ENCODE data around the gene PPM1D. TPM values are rescaled to one million over a fixed set of nuclear protein-coding genes. Genes with fewer than 3 reads are reported as not detected.
A peak's percentile ranks its signal among the peaks of the same experiment; 100 is the strongest.
"Not testable (repeated sequence)": the region's sequence is repeated elsewhere in the genome, so short reads cannot be mapped to it uniquely, and the experiment has no call there.

Gene PPM1D
- total RNA-seq, 1 donor: 13.5 TPM

DNA sequence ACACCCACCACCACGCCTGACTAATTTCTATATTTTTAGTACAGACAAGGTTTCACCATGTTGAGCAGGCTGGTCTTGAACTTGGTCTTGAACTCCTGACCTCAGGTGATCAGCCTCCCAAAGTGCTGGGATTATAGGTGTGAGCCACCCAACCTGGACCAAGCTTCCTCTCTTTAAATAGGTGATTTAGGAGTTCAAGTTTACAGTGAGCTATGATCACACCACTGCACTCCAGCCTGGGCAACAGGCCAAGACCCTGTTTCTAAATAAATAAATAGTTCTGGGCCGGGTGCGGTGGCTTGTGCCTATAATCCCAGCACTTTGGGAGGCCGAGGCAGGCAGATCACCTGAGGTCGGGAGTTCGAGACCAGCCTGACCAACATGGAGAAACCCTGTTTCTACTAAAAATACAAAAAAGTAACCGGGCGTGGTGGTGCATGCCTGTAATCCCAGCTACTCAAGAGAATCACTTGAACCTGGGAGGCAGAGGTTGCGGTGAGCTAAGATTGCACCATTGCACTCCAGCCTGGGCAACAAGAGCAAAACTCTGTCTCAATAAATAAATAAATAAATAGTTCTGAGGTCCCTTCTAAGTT is 6.5 kb upstream of the PPM1D start:
- not testable (repeated sequence) for DNase-seq (ENCODE audit: low read depth in 2 of 3, low spot score in 2 of 3)

DNA sequence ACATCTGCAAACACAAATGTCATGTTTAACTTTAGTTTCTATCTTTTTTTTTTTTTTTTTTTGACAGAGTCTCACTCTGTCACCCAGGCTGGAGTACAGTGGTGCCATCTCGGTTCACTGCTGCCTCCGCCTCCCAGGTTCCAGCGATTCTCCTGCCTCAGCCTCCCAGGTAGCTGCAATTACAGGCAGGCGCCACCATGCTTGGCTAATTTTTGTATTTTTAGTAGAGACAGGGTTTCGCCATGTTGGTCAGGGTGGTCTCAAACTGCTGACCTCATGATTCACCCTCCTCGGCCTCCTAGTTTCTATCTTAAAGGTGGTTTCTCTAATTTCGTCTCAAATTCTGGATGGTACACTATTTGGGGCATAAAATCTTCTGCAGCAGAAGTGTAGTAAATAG is 5.8 kb upstream of the PPM1D start:
- not testable (repeated sequence) for DNase-seq (ENCODE audit: low read depth in 2 of 3, low spot score in 2 of 3)

DNA sequence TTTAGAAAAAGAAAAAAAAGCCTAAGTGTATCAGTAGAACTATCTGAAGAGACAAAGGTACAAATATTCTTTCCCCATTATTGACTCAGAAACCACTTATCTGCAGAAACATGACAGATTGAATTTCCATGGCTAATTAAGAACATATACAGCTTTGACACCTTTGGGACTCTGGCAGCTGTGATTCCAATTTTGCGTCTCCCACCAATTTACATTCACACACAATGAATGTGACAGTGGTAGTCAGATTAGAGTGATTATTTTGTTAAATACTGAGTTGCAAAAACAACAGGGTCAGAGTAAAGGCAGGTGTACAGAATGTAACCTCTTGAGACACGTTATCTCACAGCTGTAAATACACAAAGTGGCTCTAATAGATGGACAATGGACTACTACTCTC is 5.3 kb upstream of the PPM1D start:
- DNase-seq (ENCODE audit: low read depth in 2 of 3, low spot score in 2 of 3): no peak

DNA sequence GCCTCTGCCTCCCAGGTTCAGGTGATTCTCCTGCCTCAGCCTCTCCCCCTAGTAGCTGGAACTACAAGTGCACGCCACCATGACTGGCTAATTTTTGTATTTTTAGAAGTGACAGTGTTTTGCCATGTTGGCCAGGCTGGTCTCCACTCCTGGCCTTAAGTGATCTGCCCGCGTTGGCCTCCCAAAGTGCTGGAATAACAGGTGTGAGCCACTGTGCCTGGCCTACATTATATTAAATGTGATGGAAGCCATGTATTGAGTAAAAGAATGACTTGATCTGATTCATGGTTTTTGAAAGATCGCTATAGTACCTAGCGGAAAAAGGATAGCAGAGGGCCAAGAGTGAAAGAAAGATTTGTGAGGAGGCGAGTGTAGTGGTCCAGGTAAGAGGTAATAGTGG is 2.7 kb upstream of the PPM1D start:
- no peak for DNase-seq (ENCODE audit: low read depth in 2 of 3, low spot score in 2 of 3)

DNA sequence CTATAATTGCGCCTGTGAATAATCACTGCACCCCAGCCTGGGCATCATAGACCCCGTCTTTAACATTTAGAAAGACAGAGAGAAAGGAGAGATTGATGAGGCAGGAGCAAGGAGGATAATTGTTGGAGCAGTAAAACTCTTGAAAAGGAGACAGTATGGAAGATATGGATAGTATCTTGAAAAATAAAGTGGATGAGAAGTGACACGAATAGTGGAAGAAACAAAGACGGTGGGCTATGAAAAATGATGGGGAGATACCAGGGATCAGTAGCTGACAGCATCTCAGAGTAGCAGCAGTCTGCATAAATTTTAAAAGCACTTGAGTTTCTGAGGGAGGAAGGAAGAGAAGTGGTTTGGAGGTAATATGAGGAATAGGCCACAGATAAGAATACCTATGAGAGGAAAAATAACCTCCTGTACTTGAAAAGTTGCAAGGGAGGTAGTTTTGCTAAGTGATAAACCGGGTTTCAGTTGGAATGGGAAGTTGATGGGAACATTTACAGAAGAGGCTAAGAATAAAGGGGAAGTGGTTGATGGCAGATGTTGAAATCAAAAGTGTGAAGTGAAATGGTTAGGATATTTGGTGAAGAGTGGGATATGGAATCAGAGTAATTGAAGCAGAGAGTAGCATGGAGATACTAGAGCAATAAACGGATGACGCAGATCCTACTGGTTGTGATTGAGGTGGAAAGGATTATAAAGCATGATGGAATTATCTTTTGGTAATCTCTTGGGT is 1.8 kb upstream of the PPM1D start:
- DNase-seq (ENCODE audit: low read depth in 2 of 3, low spot score in 2 of 3): peak in 2 of 3 donors; percentile 18 to 21

DNA sequence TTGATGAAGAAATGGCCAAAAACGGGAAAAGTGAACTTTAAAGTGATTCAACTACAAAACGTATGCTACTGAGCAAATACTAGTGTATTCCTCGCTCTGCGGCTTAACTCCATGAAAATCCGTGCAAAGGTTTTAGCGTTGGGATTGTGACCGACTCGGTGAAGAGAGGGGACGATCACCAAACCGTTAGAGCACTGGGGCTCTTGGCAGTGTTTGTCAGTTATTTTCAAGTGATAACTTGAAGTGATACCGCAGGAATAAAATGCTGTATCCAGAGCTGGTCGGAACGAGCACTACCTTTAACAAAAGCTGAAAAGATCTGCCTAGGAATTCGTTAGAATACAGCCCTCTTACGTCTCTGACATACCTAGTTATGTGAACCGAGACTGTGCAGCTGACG is 773 bp upstream of the PPM1D start:
- no peak for DNase-seq (ENCODE audit: low read depth in 2 of 3, low spot score in 2 of 3)

DNA sequence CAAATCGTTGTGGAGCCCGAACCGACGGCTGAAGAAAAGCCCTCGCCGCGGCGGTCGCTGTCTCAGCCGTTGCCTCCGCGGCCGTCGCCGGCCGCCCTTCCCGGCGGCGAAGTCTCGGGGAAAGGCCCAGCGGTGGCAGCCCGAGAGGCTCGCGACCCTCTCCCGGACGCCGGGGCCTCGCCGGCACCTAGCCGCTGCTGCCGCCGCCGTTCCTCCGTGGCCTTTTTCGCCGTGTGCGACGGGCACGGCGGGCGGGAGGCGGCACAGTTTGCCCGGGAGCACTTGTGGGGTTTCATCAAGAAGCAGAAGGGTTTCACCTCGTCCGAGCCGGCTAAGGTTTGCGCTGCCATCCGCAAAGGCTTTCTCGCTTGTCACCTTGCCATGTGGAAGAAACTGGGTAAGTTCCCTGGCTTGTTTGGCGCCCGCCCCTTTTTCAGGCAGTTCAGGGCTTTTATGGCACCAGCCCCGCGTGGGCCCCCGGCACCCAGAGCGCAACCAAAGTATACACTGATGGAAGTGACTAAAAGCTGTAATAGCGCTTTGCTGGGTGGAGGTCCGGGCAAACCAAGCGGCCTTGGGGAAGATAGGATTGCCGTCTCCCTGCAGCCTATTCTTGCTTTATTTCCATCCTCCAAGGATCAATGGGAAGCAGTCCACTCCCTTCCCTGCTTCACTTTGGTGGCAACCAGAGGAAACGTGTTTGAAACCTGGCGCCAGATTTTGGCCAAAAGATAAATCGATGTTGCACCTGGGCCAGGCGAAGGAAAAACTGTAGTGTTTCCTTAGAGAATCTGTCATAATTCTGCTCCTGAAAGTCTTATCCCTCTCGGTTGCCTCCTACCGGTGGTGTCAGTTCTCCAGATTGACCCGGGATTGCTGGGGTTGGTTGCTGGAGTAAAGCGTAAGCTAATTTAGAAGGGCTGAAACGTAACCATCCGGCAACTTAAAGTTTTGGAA is 775 bp downstream of the PPM1D start:
- peak; percentile 24 to 79 (median 71) for DNase-seq (ENCODE audit: low read depth in 2 of 3, low spot score in 2 of 3)

DNA sequence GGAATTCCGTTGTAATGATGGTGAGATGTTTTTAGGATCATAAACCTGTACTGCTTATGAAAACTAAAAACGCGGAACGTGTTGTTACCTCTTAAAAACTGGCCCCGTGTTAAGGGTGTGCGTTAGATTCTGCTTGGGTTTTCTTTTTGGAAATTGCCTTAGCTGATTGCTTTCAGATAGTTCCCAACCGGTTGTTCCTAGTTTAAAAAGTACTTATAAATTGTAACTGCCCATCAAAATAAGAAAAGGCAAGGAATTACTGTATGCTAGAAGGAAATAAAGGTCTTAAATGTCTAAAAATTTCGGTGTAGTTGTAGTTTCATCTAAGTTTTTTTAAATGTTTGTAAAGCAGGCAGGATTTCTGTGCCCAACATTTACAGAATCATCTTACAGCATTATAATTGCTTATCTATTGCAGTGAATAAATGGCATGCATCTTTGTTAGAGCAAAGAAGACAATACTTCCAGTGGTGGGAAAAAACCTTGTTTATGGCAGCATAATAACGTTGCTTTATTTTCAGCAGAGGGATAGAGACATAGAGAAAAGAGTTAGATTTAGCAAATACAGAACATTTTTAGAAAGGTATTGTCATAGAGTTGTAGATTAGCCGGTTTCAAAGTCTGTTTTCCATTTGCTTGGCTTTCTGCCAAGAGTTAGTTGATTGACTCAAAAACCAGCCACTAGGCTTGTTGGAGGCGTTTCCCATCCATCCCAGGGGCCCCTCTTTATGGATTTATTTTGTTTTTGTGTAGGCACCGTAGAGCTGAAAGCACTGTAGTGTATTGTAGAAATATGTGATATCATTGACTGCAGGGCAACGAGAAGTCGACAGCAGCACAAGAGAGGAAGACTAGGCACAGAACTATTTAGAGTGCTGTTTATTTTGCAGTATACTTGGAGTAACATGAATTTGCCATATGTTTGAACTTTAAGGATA is 1.7 kb downstream of the PPM1D start:
- peak in 2 of 3 donors; percentile 51 to 74 for DNase-seq (ENCODE audit: low read depth in 2 of 3, low spot score in 2 of 3)

DNA sequence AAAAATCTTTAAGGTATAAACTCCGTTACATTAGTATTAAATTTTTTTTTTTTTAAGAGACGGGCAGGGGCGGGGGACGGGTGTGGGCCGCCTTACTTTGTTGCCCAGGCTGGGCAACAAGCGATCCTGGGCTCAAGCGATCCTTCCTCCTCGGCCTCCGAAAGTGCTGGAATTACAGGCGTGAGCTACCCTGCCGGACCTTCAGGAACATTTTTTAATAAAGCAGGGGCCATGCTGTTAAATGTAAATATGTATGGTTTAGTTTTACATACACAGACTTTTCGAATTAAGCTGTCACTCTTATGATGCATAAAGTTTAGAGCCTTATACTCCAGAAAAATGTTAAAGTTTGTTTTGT is 2.4 kb downstream of the PPM1D start:
- no peak for DNase-seq (ENCODE audit: low read depth in 2 of 3, low spot score in 2 of 3)

DNA sequence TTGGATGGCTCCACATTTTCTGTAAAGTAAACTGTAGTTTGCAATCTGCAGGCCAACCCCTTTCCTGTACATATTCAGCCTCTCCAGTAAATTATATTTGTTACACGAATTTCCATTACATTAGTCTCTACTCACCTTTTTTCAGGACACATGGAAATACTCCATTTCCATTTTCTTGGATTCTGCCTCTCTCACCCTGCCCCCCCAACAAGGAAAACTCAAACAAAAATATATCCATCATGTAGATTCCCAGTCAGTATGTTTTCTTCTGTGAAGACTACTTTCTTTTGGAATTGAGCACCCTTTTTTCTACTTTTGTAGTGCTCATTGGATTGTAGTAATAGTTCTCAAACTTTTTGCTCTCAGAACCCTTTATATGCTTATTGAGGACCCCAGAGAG is 2.9 kb downstream of the PPM1D start:
- DNase-seq (ENCODE audit: low read depth in 2 of 3, low spot score in 2 of 3): no peak

DNA sequence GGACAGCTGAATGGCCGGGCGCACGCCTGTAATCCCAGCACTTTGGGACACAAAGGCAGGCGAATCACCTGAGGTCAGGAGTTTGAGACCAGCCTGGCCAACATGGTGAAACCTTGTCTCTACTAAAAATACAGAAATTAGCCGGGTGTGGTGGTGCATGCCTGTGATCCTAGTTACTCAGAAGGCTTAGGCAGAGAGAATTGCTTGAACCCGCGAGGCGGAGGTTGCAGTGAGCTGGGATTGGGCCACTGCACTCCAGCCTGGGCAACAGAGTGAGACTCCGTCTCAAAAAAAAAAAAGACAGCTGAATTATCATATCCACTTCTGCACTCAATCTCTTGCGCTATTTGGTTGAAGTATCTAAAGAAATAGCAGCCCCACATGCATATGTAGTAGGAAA is 3.5 kb downstream of the PPM1D start:
- DNase-seq (ENCODE audit: low read depth in 2 of 3, low spot score in 2 of 3): not testable (repeated sequence)

DNA sequence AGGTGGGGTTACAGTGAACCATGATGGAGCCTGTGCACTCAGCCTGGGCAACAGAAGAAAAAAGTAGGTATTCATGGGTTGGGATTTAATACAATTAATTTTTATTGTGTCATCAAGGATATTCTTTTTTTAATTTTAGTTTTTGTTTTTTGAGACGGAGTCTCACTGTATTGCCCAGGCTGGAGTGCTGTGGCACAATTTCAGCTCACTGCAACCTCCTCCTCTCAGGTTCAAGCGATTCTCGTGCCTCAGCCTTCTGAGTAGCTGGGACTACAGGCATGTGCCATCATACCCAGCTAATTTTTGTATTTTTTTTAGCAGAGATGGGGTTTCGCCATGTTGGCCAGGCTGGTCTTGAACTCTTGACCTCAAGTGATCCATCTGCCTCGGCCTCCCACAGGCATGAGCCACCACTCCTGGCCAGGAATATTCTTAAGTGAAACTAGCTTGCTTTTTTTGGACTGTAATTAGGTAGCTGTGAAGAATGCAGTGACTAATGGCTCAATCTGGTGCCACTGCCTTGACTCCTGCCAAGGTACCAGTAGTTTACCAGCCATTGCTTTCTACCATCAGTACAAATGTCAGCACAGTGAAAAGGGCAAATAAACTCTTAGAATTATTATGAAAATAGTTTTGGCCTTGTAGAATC is 4.8 kb downstream of the PPM1D start:
- DNase-seq (ENCODE audit: low read depth in 2 of 3, low spot score in 2 of 3): no peak

DNA sequence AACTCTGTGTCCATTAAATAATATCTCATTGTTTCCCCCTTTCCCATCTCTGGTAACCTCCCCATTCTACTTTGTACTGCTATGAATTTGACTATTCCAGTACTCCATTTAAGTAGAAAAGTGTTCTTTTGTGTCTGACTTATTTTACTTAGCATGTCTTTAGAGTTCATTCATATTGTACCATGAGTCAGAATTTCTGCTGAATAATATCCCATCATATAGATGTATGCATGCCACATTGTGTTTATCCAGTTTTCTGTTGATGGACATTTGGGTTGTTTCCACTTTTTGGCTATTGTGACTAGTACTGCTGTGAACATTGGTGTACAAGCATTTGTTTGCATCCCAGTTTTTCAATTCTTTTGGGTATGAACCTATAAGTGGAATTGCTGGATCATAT is 6.0 kb downstream of the PPM1D start:
- DNase-seq (ENCODE audit: low read depth in 2 of 3, low spot score in 2 of 3): no peak

DNA sequence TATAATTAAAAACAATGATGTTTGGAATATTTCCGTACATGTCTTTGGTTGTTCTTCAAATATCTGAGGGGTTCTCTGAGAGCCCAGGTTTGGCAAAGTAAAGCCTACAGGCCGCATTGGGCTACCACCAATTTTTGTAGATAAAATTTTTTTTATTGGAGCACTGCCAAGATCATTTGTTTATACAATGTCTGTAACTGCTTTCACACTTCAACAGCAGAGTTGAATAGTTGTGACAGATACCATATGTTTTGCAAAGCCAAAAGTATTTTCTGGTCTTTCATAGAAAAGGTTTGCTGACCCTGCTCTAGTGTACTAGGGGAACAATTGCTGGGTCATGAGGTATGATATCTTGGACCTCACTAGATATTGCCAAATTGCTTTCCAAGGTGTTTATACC is 10.5 kb downstream of the PPM1D start:
- no peak for DNase-seq (ENCODE audit: low read depth in 2 of 3, low spot score in 2 of 3)

DNA sequence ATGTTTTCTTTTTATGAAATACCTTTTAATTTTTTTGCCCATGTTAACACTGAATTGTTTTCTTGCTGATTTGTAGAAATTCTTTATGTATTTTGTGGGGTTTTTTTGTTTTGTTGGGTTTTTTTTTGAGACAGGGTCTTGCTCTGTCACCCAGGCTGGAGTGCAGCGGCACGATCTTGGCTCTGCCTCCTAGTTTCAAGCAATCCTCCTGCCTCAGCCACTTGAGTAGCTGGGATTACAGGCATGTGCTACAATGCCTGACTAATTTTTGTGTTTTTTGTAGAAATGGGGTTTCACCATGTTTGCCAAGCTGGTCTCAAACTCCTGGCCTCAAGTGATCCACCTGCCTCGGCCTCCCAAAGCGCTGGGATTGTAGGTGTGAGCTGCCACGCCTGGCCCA is 11.3 kb downstream of the PPM1D start:
- DNase-seq (ENCODE audit: low read depth in 2 of 3, low spot score in 2 of 3): not testable (repeated sequence)

DNA sequence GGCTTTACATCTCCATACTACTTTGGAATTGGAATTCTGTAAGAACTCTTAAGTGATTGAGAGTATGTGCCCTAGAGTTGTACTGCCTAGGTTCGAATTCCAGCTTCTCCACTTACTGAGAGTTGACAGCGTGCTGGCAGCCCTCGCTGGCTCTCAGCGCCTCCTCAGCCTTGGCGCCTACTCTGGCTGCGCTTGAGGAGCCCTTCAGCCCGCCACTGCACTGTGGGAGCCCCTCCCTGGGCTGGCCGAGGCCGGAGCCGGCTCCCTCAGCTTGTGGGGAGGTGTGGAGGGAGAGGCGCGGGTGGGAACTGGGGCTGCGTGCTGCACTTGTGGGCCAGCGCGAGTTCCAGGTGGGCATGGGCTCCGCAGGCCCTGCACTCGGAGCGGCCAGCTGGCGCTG is 13.3 kb downstream of the PPM1D start:
- DNase-seq (ENCODE audit: low read depth in 2 of 3, low spot score in 2 of 3): no peak

DNA sequence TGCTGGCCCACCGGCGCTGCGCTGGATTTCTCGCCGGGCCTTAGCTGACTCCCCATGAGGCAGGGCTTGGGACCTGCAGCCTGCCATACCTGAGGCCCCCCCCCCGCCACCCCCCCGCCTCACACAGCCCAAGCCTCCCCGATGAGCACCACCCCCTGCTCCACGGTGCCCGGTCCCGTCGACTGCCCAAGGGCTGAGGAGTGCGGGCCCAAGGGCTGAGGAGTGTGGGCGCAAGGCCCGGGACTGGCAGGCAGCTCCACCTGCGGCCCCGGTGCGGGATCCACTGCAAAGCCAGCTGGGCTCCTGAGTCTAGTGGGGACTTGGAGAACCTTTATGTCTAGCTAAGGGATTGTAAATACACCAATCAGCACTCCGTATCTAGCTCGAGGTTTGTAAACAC is 13.8 kb downstream of the PPM1D start:
- DNase-seq (ENCODE audit: low read depth in 2 of 3, low spot score in 2 of 3): not testable (repeated sequence)

DNA sequence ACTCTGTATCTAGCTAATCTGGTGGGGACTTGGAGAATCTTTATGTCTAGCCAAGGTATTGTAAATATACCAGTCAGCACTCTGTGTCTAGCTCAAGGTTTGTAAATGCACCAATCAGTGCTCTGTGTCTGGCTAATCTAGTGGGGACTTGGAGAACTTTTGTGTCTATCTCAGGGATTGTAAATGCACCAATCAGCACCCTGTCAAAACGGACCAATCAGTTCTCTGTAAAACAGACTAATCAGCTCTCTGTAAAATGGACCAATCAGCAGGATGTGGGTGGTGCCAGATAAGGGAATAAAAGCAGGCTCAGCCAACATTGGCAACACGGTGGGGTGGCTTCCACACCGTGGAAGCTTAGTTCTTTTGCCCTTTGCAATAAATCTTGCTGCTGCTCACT is 14.3 kb downstream of the PPM1D start:
- not testable (repeated sequence) for DNase-seq (ENCODE audit: low read depth in 2 of 3, low spot score in 2 of 3)

DNA sequence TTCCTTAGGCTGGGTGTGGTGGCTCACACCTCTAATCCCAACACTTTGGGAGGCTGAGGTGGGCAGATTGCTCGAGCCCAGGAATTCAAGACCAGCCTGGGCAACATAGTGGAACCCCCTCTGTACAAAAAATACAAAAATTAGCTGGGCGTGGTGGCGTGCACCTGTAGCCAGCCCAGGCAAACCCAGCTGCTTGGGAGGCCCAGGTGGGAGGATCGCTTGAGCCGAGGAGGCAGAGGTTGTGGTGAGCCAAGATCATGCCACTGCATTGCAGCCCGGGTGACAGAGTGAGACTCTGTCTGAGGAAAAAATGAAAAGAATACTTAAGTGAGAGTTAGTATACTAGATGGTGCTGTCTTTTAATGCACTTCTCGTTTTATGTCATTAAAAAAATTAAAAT is 15.1 kb downstream of the PPM1D start:
- DNase-seq (ENCODE audit: low read depth in 2 of 3, low spot score in 2 of 3): no peak

DNA sequence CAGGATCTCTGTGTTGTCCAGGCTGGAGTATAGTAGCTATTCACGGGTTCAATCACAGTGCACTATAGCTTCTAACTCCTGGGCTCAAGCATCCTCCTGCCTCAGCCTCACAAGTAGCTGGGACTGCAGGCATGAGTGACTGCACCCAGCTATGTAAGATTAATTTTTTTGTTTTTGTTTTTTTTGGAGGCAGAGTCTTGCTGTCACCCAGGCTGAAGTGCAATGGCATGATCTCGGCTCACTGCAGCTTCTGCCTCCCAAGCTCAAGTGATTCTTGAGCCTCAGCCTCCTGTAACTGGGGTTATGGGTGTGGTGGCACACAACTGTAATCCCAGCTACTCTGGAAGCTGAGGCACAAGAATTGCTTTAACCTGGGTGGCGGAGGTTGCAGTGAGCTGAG is 15.8 kb downstream of the PPM1D start:
- DNase-seq (ENCODE audit: low read depth in 2 of 3, low spot score in 2 of 3): no peak

All from hematopoietic multipotent progenitor cell (in vitro differentiated cells).